Esophagus squamous epithelium (tissue), 4 donors: ENCODE measurements around the gene SBNO1.

Experiments used
- CTCF ChIP-seq, 6 experiments: fragments of 450-650 bp in 4 of 6; fragments of 200-600 bp in 2 of 6; sonication (generic) in 2 of 6; IDR thresholded peaks; one replicate each; pipeline ENCODE4 v1.5.1; 2016 to 2019; ENCODE audit warnings: antibody characterized with exemption in 6 of 6, mild to moderate bottlenecking in 4 of 6, moderate library complexity in 4 of 6
- POLR2A ChIP-seq, 4 donors: fragments of 450-650 bp; IDR thresholded peaks; one replicate each; pipeline ENCODE4 v1.6.1; 2017; ENCODE audit warnings: antibody characterized with exemption in 4 of 4, mild to moderate bottlenecking in 4 of 4, moderate library complexity in 3 of 4

- TF ChIP-seq CTCF (IDR thresholded peaks at IDR 0.05) (no peak), POLR2A (IDR thresholded peaks at IDR 0.05) (no peak)
These were observed 75.8 kb downstream of the SBNO1 start for GRCh38 chr12:123288751-123289346.
